H1 (cell line): Measurements from ENCODE around the gene INHA. TPM values are rescaled to one million over a fixed set of nuclear protein-coding genes. Genes with fewer than 3 reads are reported as not detected.

ENCODE experiments used
- CTCF ChIA-PET: fragments of 300-600 bp; sonication (Branson Sonifier 250); formaldehyde crosslinking; loops from one replicate; lab custom pipeline; 2021; ENCODE audit not compliant: partially characterized antibody; lab: Charles Lee
- POLR2A ChIA-PET: fragments of 300-600 bp; sonication (Branson Sonifier 250); formaldehyde crosslinking; loops from one replicate; lab custom pipeline; 2021; ENCODE audit warnings: inconsistent platforms; ENCODE audit not compliant: partially characterized antibody; lab: Charles Lee
- DNase-seq, 2 experiments: peaks; one replicate each; pipeline versions ENCODE4 v3.0.0 to v3.0.0-alpha.2; 2010 to 2022; ENCODE audit warnings: low spot score in 2 of 2, low read depth in 1 of 2, mixed read lengths in 1 of 2
- FAIRE-seq: peaks from 2 replicates; lab custom pipeline; 2011; peaks lifted over from hg19 to GRCh38; lab: Jason Lieb, UNC
- H2AFZ ChIP-seq: 2 replicates; pipeline ENCODE4 v1.8.1; 2012; ENCODE audit warnings: low read length, inconsistent platforms
- H2AK5ac ChIP-seq: 2 replicates; pipeline ENCODE4 v1.6.1; 2013; ENCODE audit warnings: low read depth, low read length
- H2BK120ac ChIP-seq: replicated peaks from 2 replicates; pipeline ENCODE3; 2013; ENCODE audit warnings: low read depth, low read length, inconsistent platforms
- H2BK12ac ChIP-seq: 2 replicates; pipeline ENCODE4 v1.6.1; 2013; ENCODE audit warnings: low read depth, low read length
- H2BK15ac ChIP-seq: 2 replicates; pipeline ENCODE4 v1.6.1; 2013; ENCODE audit warnings: low read length
- H2BK20ac ChIP-seq: 2 replicates; pipeline ENCODE4 v1.6.1; 2013; ENCODE audit warnings: low read length
- H2BK5ac ChIP-seq: 2 replicates; pipeline ENCODE4 v1.6.1; 2013; ENCODE audit warnings: low read depth, low read length
- H3K14ac ChIP-seq: 2 replicates; pipeline ENCODE4 v1.6.1; 2013; ENCODE audit warnings: inconsistent platforms; ENCODE audit not compliant: insufficient read length
- H3K18ac ChIP-seq: 2 replicates; pipeline ENCODE4 v1.6.1; 2013; ENCODE audit warnings: low read length; ENCODE audit errors: extremely low read depth
- H3K23ac ChIP-seq: 2 replicates; pipeline ENCODE4 v1.6.1; 2013; ENCODE audit warnings: inconsistent platforms; ENCODE audit not compliant: insufficient read length
- H3K23me2 ChIP-seq: 2 replicates; pipeline ENCODE4 v1.6.1; 2013; ENCODE audit warnings: low read depth, low read length
- H3K27ac ChIP-seq: 2 replicates; pipeline ENCODE4 v1.6.1; 2011; ENCODE audit warnings: low read depth, low read length, inconsistent platforms
- H3K27me3 ChIP-seq, 4 experiments: replicated peaks in 1 of 4; 1 replicate in 1 of 4; 2 replicates in 3 of 4; pipeline versions ENCODE4 v1.6.1 to v1.8.1; 2011 to 2013; ENCODE audit warnings: low read length in 3 of 4, mild to moderate bottlenecking in 3 of 4, inconsistent platforms in 2 of 4, mixed read lengths in 2 of 4, moderate library complexity in 1 of 4; ENCODE audit not compliant: control insufficient read depth in 3 of 4, insufficient read depth in 3 of 4; ENCODE audit errors: extremely low read depth in 1 of 4
- H3K36me3 ChIP-seq, 4 experiments: 2 replicates each; pipeline versions ENCODE4 v1.6.1 to v1.8.1; 2011 to 2013; ENCODE audit warnings: mild to moderate bottlenecking in 4 of 4, low read length in 3 of 4, moderate library complexity in 2 of 4, control low read depth in 1 of 4, inconsistent platforms in 1 of 4; ENCODE audit not compliant: insufficient read depth in 4 of 4, control insufficient read depth in 2 of 4
- H3K4ac ChIP-seq: replicated peaks from 2 replicates; pipeline ENCODE3; 2013; ENCODE audit warnings: low read length, low read depth, mixed read lengths, inconsistent platforms; ENCODE audit not compliant: insufficient read length
- H3K4me1 ChIP-seq, 4 experiments: replicated peaks in 1 of 4; 1 replicate in 1 of 4; 2 replicates in 3 of 4; pipeline versions ENCODE4 v1.6.1 to v1.8.1; 2011 to 2013; ENCODE audit warnings: low read length in 3 of 4, inconsistent platforms in 2 of 4, mixed read lengths in 1 of 4; ENCODE audit not compliant: insufficient read depth in 4 of 4, control insufficient read depth in 3 of 4
- H3K4me2 ChIP-seq, 2 experiments: 2 replicates each; pipeline versions ENCODE4 v1.6.1 to v1.8.1; 2011 to 2013; ENCODE audit warnings: low read depth in 2 of 2, low read length in 2 of 2, control low read depth in 1 of 2, inconsistent platforms in 1 of 2, mild to moderate bottlenecking in 1 of 2; ENCODE audit not compliant: insufficient read depth in 1 of 2
- H3K4me3 ChIP-seq, 4 experiments: fragments of 200-600, 300-600 bp in 1 of 4; sonication (generic), shearing (Covaris generic), sonication (Bioruptor Twin) in 1 of 4; 2 replicates each; pipeline versions ENCODE4 v1.5.1 to v1.8.1; 2011 to 2016; ENCODE audit warnings: low read length in 4 of 4, low read depth in 3 of 4, control low read depth in 2 of 4, inconsistent platforms in 2 of 4, mild to moderate bottlenecking in 2 of 4, mixed read lengths in 1 of 4, moderate library complexity in 1 of 4; ENCODE audit not compliant: insufficient read depth in 2 of 4; ENCODE audit errors: extremely low read depth in 1 of 4
- H3K56ac ChIP-seq: replicated peaks from 2 replicates; pipeline ENCODE3; 2013; ENCODE audit warnings: low read depth, mild to moderate bottlenecking, mixed read lengths, low read length, inconsistent platforms; ENCODE audit not compliant: insufficient read length
- H3K79me1 ChIP-seq: 2 replicates; pipeline ENCODE4 v1.6.1; 2013; ENCODE audit warnings: low read depth, low read length, control low read depth
- H3K79me2 ChIP-seq, 2 experiments: 2 replicates each; pipeline versions ENCODE4 v1.6.1 to v1.8.1; 2012 to 2013; ENCODE audit warnings: low read length in 2 of 2, mild to moderate bottlenecking in 2 of 2, inconsistent platforms in 1 of 2; ENCODE audit not compliant: insufficient read depth in 2 of 2, control insufficient read depth in 1 of 2
- H3K9ac ChIP-seq, 4 experiments: replicated peaks in 1 of 4; 1 replicate in 1 of 4; 2 replicates in 3 of 4; pipeline versions ENCODE4 v1.6.1 to v1.8.1; 2011 to 2013; ENCODE audit warnings: low read depth in 3 of 4, low read length in 3 of 4, control low read depth in 2 of 4, mild to moderate bottlenecking in 2 of 4, moderate library complexity in 2 of 4, inconsistent platforms in 1 of 4; ENCODE audit errors: extremely low read depth in 1 of 4
- H3K9me3 ChIP-seq, 2 experiments: 2 replicates each; pipeline versions ENCODE4 v1.6.1 to v1.8.1; 2012 to 2013; ENCODE audit warnings: mild to moderate bottlenecking in 2 of 2, moderate library complexity in 2 of 2, control low read depth in 1 of 2, inconsistent platforms in 1 of 2, low read depth in 1 of 2, low read length in 1 of 2, mixed read lengths in 1 of 2; ENCODE audit not compliant: insufficient read depth in 2 of 2
- H4K20me1 ChIP-seq, 2 experiments: replicated peaks in 1 of 2; 2 replicates each; pipeline versions ENCODE3 to v1.8.1; 2011 to 2013; ENCODE audit warnings: inconsistent platforms in 2 of 2, low read length in 2 of 2, mild to moderate bottlenecking in 1 of 2; ENCODE audit not compliant: insufficient read depth in 2 of 2, control insufficient read depth in 1 of 2
- H4K5ac ChIP-seq: 2 replicates; pipeline ENCODE4 v1.6.1; 2013; ENCODE audit warnings: low read length, low read depth, mixed read lengths, inconsistent platforms; ENCODE audit not compliant: insufficient read length
- H4K8ac ChIP-seq: 2 replicates; pipeline ENCODE4 v1.8.0; 2013; ENCODE audit warnings: mild to moderate bottlenecking, moderate library complexity, low read length, inconsistent platforms; ENCODE audit not compliant: insufficient read depth; ENCODE audit errors: extremely low read depth
- H4K91ac ChIP-seq: replicated peaks from 2 replicates; pipeline ENCODE3; 2013; ENCODE audit warnings: low read length, mixed read lengths, inconsistent platforms; ENCODE audit not compliant: insufficient read length
- CEBPB ChIP-seq: IDR thresholded peaks from 2 replicates; pipeline ENCODE4 v1.6.1; 2012; ENCODE audit warnings: low read depth, low read length
- CHD1 ChIP-seq: IDR thresholded peaks from 2 replicates; pipeline ENCODE4 v1.6.1; 2012; ENCODE audit warnings: low read depth, low read length, improper control_type of control experiment
- CTBP2 ChIP-seq: IDR thresholded peaks from 2 replicates; pipeline ENCODE4 v1.7.0; 2011; ENCODE audit warnings: borderline replicate concordance, mild to moderate bottlenecking, moderate library complexity, mixed read lengths, low read length; ENCODE audit not compliant: insufficient read depth, insufficient read length
- TAF1 ChIP-seq: IDR thresholded peaks from 2 replicates; pipeline ENCODE4 v1.6.1; 2011; ENCODE audit warnings: mild to moderate bottlenecking, low read depth, low read length
- WGBS, 2 experiments: shearing (Covaris generic) in 1 of 2; methylation state at CpG; one replicate each; pipeline versions ENCODE4 v1.1.6 to v1.1.7; 2013 to 2015; ENCODE audit warnings: low lambda C conversion rate in 2 of 2, mixed read lengths in 2 of 2, inconsistent platforms in 1 of 2, low coverage in 1 of 2, missing lambda C conversion rate in 1 of 2; ENCODE audit not compliant: insufficient replicate concordance in 2 of 2, insufficient coverage in 1 of 2, insufficient read length in 1 of 2; ENCODE audit errors: extremely low coverage in 1 of 2, missing lambda C conversion rate in 1 of 2; 5-methylcytosine and 5-hydroxymethylcytosine counted together
- polyA plus RNA-seq, 7 experiments: library from polyadenylated mRNA; depleted of rRNA in 3 of 7; stranded (reverse) in 5 of 7; unstranded in 2 of 7; fragments of >200 nt in 5 of 7; fragments of 200-250 nt in 2 of 7; gene quantifications; 1 replicate in 5 of 7; 2 replicates in 1 of 7; 4 replicates in 1 of 7; pipeline versions ENCODE4 v1.2.1 to v1.2.3, GENCODE V29; 2011 to 2013; ENCODE audit warnings: missing spikeins in 2 of 7, mixed read lengths in 2 of 7
- total RNA-seq: library from RNA; stranded (reverse); fragmentation: NEBNext Ultra II Directional; extraction: Animal tissue kit (Norgen Biotek cat#: 25700); gene quantifications from 2 replicates; pipeline ENCODE4 v1.2.1, GENCODE V29; 2021

Gene INHA
- total and polyA plus RNA-seq, 2 of the 8 experiments (the other 6 are each of a cell fraction or from before 2014, with no cell fraction given) = 0.65 to 2.7 TPM

GRCh38 chr2:219591091-219591490, 19.0 kb downstream of the INHA start:
- Histone ChIP-seq H3K27ac (no peak overlapping the region), H2BK20ac (no peak overlapping the region), H4K20me1 (no peaks in the 10 kb centered on the region), H4K5ac (no peak overlapping the region), H3K14ac (no peak overlapping the region), H2BK120ac (no peak overlapping the region), H3K23me2 (no peaks in the 10 kb centered on the region), H3K56ac (no peak overlapping the region), H2BK12ac (no peak overlapping the region), H2AK5ac (no peak overlapping the region), H3K4me1 (peaks cover 0 to 4% (median 2%) of the 10 kb centered on the region in 4 experiments; a peak in 2 of 7 replicates), H3K9ac (no peak overlapping the region), H2AFZ (no peak overlapping the region), H3K4me2 (no peak overlapping the region), H3K79me2 (no peaks in the 10 kb centered on the region), H3K4ac (no peak overlapping the region), H3K27me3 (no peaks in the 10 kb centered on the region; a peak in 1 of 7 replicates), H3K36me3 (no peaks in the 10 kb centered on the region), H2BK5ac (no peak overlapping the region), H4K8ac (no peak overlapping the region), H4K91ac (no peak overlapping the region), H3K4me3 (no peak overlapping the region), H3K79me1 (no peaks in the 10 kb centered on the region; the same call in 1 of the 2 replicates), H3K18ac (no peak overlapping the region), H3K23ac (no peak overlapping the region), H3K9me3 (no peaks in the 10 kb centered on the region), H2BK15ac (no peak overlapping the region)
- WGBS, 2 experiments = 63% methylated on average over 4 of the region's 4 CpGs; no CpG with 5 or more reads in 1 of the 2 experiments
- TF ChIP-seq CTBP2 (no peak), CHD1 (no peak), CEBPB (no peak), TAF1 (no peak)
- POLR2A ChIA-PET = interaction anchor here (1.8 to 13.4 kb wide), 4 partner anchors 12 to 84 kb away, joined by 3 to 127 read pairs (median 8); partner anchors contain the start of genes INHA and OBSL1
- FAIRE-seq = no peak
- no peak for DNase-seq
- CTCF ChIA-PET = interaction anchor here (0.6 to 14.4 kb wide), 6 partner anchors 8 to 295 kb away, joined by 3 to 143 read pairs (median 4); no protein-coding TSS in a partner anchor
